OCI-M2 (cell line): ENCODE results near the gene FAM78A.
"Not testable (repeated sequence)": the region's sequence is repeated elsewhere in the genome, so short reads cannot be mapped to it uniquely, and the experiment has no call there.

Source experiments
- DNase-seq: peaks from one replicate; lab custom pipeline; 2025; ENCODE audit not compliant: unreplicated experiment; lab: John Stamatoyannopoulos, UW

FAM78A gene

DNA sequence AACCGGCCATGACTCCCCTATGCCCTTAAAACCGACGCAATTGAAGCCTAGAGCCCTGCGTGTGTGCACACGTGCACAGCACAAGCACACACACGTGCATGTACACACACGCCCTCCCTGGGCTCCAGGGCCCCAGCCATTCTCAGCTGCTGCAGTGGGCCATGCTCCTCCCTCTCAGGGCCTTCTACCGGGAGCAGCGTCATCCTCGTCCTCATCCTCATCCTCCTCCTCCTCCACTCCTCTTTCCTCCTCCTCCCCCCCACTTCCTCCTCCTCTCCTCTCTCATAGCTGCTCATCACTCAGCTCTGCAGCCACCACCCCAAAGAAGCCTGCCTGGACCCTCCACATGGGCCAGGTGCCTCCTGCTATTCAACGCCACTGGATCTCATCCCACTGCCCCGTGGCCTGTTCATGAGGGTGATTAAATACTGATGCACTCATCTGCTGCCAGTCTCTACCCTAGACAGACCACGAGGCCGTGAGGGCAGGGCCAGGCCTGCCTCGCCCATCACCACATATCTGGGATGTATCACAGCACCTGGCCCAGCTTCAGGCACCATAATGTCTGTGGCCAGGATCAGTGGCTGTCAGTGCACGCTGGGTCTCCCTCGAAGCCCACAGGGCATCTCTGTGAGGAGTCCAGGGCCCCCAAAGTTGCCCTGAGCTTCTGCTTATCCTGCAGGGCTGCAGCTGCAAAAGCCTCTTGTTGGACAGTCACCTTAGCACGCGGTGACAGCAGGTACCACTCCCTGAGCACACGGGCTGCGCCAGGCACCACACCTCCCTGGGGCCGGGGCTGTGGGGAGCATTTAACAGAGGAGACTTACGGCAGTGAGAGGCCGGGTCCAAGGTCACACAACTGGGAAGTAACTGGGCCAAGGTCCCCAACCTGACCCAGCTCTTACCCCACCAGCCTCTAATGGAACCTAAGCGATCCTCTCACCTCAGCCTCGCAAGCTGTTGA lies 9.8 kb downstream of the FAM78A start:
- no peak for DNase-seq

DNA sequence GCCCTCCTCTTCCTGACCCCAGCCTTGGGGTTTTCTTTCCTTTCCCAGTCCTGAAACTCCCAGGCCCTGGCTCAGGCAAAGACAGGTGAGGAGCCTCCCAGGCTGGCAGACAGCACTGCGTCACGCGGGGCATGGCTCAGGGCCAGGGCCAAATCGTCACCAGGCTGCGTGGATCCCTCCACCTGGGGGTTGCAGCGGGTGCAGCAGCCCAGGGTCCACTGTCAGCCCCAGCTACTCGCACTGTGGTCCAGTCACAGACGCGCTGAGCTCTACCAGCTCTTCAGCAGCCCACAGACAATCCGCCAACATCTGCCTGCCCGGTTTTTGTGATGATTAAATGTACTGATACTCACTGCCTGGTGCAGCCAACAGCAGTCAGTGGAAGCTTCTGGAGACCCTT lies 12.1 kb downstream of the FAM78A start:
- DNase-seq = no peak

DNA sequence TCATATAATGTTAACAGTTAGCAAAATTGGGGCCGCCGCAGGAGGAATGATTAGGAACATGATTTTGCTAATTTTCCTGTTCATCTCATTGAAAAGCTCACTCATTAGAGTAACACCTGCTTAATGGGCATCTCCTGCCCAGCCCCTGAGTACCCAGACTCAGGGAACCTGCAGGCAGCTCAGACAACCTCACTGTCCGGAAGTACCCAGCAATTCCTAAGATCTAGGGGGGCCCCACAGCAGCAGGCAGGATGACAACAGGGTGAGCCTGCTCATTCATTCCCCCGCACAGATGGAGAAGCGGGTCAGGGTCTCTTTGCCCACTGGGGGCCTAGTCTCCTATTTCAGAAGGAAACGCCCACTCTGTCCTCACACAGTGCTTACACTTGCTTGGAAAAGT lies 12.6 kb downstream of the FAM78A start:
- no peak for DNase-seq

DNA sequence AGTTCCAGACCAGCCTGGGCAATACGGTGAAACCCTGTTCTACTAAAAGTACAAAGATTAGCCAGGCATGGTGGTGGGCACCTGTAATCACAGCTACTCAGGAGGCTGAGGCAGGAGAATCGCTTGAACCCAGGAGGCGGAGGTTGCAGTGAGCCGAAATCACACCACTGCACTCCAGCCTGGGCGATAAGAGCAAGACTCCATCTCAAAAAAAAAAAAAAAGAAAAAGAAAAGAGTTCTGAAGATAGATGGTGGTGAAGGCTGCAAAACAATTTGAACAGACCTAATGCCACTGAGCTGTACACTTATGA lies 13.3 kb downstream of the FAM78A start:
- not testable (repeated sequence) for DNase-seq

DNA sequence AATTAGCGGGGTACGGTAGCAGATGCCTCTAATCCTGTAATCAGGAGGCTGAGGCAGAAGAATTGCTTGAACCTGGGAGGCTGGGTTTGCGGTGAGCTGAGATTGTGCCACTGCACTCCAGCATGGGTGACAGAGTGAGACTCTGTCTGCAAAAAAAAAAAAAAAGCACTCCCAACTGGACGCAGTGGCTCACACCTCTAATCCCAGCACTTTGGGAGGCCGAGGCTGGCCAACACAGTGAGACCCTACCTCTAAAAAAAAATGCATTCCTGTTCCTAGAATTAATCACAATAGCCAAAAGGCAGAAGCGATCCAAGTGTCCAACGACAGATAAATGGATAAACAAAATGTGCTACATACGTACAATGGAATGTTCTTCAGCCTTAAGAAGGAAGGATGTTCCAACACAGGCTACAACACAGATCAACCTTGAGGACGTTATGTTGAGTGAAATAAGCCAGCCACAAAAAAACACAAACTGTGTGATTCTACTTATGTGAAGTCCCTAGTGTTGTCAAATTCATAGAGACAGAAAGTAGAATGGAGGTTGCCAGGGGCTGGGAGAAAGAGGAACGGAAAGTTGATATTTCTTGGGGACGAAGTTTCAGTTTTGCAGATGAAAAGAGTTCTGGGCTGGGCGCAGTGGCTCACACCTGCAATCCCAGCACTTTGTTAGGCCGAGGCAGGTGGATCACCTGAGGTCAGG lies 13.8 kb downstream of the FAM78A start:
- no peak for DNase-seq

DNA sequence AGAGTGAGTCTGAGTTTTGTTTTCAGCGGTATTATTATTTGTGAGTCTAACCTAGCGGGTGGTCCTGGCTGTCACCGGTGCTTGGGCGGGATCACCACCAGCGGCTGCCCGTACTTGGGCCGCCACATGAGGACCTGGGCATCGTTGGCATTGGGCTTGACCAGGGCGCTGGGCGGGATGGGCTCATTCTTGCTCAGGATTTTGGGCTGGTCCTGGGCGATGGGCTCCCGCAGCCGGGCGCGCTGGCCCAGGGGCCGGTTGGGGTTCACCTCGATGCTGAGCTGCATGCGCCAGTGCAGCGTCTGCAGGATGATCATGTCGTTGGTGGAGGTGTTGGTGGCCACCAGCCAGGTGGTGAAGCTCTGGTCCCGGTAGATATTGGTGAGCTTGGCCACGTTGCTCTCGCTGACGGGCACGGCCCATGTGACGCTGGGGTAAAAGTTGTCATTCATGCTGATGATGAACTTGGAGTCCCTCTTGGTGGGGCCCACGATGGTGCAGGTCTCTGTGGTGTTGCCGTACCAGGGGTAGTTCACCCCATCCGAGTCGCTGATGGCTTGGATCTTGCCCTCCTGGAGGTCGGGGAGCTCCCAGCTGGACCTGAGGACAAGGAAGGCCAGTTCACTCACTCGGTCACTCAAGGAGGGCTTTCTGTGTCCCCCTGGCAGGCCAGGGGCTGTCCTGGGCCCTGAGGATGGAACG lies 15.4 kb downstream of the FAM78A start:
- DNase-seq = no peak

DNA sequence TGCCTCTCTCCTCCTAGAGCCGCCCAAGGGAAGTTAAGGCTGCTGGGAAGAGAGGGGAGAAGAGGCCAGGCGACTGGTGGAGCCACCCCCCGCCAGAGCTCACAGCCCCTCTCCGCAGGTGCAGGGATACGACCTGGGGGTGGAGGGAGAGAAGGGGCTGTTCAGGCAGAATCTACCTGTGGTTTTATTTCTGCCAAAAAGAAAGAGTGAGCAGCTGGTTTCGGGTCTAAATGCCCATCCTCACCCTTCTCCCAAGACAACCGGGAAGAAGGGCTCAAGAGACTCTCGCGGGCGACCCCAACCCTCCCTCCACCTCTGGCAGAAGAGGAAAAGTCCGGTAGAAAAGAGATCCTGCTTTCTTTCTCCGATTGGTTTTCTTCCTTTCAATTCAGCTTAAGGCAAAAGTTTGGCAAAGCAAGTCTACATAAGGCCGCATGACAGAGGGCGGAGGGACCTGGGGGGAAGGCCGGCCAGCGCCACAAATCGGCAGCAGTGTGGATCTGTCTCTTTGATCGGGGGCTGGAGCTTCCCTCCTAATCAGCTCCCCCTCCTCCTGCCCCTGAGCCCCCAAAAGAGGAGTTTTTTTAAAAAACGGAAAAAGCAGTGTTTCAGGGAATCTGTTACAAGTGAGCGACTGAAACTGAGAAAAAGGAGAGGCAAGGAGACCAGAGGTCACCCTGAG lies 16.3 kb downstream of the FAM78A start:
- no peak for DNase-seq

DNA sequence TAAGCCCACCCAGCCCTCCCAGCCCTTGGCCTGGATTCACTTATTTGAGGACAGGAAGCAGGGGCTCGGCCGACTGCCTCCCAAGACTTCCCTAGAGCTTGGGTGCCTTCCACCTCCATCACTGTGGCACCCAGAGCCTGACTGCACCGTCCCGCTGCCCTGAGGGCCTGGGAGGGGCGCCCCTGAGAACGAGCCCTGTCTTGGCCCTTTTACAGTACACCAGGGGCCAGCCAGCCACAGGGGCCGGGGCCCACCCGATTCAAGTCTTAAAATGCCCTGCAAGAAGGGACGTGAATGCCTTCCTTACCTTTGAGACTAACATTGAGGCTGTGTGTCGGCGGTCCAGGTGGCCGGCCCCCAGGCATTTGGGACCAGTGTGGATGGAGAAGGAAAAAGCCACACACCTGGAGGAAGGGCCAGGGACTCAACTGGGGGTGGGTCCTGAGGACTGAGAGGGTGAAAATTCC lies 16.8 kb downstream of the FAM78A start:
- DNase-seq = no peak

DNA sequence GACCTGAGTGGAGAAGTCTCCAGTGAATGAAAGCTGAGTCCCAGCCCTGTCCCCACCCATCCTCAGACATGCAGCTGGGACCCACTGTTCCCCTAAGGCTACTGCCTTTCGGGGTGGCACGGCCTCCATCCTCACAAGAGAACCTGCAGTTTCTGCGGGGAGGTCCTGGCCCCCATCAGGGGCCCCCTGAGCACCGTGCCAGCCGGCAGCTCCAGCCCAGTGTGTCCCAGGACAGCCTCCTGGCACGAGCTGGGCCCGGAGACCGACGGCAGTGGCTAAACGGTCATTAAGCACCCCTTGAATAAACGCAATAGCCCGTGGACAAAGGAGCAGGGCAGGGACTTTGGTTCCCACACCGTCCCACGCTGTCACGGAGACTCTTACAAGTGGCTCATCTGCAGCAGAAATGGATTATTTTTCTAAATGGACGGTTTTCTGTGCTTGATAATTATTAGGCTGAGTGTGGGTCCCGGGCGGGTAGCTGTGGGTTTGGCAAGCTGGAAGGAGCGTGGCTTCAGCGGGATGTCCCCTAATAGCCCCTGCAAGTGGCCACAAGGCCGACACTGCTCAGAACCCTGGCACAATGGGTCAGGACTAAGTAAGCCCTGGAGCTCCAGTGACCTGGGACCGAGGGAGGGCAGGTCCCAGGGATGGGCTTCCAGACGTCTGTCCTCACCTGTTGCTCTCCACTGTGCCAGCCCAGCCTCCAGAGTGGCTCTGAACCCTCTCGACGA lies 17.4 kb downstream of the FAM78A start:
- no peak for DNase-seq

DNA sequence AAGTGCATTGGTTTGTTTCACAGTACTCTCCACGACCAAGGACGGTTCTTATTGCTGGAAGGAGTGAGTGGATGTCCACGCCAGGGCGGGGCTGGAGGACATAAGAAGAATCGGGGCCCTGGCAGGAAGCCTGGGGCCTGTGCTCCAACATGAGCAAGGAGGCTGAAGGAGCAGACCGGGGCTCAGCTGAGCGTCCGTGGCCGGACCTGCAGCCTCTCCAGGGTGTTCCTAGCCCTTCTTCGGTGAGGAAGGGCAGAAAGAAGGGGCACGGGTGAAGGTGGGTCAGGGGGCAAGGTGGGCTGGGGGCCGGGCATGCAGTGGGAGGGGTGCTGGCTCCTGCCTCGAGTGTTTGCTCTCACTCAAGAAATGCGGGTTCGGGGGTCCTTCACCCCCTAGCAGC lies 18.1 kb downstream of the FAM78A start:
- no peak for DNase-seq

DNA sequence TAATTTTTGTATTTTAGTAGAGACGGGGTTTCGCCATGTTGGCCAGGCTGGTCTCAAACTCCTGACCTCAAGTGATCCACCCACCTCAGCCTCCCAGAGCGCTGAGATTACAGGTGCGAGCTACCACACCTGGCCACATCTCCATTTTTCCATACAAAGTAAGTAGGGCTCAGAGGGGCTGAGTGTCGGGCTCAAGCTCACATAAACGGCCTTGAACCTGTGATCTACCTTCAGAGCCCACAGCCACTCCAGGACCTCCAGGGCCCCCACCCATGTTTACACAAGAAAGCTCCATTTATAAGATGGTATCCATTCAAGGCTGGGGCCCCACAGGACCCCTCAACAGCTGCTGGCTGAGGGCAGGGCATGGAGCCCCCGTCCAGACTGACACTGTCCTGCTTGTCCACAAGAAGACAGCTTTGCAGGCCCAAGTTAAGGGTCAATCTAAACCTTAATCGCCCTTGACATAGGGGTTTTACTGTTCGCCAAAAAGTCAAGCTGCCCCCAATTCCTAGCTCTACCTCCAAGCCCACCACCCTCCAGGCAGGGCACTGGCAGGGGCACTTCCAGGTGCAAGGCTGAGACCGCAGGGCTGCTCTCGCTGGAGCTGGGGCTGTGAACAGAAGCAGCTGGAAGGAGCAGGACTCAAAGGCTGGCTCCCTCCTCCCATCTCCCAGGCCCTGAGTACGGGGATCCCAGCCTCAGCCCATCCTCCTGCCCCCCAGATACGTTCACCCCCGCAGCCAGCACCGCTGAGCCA lies 18.9 kb downstream of the FAM78A start:
- no peak for DNase-seq

DNA sequence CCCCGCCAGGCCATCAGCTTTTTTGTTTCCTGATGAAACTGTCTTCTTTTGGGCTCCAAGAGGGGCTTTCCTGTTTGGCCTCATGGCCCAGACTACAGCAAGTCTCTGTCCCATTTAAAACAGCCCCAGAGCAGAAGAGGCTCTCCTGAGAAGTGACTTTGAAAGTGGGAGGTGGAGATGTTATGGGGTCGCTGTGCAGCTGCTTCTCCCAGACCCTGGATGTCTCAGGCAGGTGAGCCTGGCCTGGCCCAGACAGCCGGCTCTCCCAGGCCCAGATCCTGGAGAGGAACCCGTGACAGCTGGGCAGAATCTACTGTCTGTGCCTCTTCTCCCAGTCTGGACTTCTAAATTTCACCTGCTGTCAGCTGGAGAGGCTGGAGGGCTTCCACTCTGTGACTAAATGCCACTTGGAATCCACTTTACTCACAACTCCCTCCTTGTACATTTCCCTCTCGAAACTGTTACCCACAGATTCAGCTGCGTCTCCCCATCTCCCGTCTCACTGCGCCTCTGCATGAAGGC lies 20.6 kb downstream of the FAM78A start:
- no peak for DNase-seq

DNA sequence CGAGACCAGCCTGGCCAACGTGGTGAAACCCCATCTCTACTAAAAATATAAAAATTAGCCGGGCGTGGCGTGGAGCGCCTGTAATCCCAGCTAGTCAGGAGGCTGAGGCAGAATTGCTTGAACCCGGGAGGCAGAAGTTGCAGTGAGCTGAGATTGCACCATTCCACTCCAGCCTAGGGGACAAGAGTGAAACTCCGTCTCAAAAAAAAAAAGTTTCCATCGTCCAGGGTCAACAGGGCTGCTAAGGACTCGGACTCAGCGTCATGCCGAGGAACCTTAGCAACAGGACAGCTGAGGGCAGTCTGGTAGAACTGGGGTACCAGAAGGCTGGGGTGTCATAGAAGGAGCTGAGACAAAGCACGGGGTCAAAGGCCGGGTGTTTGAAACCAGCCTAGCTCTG lies 21.7 kb downstream of the FAM78A start:
- no peak for DNase-seq

DNA sequence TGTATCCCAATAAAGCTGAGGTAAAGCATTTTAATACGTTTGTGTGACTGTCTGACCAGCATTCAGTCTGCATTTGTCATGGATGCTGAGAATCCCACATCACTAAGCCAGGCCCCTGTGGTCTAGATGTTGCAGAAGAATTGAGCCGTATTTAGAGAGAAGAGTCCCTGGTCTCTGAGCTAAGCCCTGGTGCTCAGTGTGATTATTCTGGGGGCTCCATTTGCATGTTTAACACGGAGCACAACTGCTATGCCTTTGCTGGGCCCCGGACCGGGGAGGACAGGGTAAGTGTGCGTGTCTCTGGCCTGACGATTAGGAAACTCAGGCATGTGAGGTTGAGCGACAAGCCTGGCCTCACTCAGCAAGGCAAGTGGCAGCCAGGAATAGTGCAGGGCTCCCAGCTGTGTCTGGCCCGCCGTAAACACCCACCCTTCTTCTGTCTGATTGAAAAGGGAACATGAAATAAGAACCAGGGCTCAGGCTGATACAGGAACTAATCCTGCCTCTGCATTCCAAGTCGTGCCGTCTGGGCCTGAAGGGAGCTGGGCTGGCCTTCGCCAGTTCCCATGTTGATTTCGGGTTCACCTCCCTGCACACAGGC lies 22.3 kb downstream of the FAM78A start:
- no peak for DNase-seq

DNA sequence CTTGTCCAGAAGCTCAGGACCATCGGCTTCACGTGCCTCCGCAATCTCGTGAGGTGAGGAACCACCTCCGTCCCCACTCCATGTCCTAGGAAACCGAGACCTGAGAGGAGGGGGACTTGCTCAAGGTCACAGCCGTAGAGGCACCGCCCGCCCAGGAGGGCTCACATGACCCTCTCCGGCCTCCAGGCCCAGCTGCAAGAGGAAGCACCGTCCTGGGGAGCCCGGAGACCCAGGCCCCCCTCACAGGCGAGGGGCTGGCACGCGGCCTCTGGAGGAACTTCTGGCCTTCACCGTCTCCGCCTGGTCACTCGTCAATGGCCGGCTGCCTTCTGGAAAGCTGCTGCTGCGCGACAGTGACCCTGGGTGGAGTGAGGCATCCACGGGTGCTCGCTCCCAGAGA lies 24.2 kb downstream of the FAM78A start:
- DNase-seq = no peak

DNA sequence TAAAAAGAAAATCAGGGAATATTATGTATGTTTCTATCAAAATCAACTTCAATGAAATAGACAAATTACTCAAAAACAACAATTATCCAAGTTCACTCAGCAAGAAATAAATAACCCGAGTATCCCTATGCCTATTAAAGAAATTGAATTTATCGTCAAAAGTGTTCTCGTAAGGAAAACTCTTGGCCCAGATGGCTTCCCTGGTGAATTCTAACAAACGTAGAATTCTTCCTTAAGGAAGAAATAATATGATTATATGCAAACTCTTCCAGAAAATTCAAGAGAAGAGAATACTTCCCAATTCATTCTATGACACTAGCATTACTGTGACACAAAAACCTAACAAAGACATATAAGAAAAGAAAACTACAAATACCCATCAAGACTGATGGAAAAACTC lies 29.7 kb downstream of the FAM78A start:
- no peak for DNase-seq

DNA sequence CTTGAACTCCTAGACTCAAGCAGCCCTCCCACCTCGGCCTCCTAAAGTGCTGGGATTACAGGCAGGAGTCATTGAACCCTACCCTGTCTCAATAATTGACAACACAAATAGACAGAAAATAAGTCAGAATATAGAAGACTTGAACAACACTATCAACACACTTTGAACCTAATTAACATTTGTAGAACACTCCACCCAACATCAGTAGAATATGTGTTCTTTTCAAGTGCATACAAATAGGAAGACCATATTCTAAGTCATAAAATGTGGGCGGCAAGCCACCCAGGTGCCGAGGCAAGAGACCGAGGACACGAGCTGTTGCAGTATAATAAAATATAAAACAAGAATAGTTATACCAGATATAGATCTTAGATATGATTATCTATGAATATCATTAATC lies 32.0 kb downstream of the FAM78A start:
- not testable (repeated sequence) for DNase-seq

DNA sequence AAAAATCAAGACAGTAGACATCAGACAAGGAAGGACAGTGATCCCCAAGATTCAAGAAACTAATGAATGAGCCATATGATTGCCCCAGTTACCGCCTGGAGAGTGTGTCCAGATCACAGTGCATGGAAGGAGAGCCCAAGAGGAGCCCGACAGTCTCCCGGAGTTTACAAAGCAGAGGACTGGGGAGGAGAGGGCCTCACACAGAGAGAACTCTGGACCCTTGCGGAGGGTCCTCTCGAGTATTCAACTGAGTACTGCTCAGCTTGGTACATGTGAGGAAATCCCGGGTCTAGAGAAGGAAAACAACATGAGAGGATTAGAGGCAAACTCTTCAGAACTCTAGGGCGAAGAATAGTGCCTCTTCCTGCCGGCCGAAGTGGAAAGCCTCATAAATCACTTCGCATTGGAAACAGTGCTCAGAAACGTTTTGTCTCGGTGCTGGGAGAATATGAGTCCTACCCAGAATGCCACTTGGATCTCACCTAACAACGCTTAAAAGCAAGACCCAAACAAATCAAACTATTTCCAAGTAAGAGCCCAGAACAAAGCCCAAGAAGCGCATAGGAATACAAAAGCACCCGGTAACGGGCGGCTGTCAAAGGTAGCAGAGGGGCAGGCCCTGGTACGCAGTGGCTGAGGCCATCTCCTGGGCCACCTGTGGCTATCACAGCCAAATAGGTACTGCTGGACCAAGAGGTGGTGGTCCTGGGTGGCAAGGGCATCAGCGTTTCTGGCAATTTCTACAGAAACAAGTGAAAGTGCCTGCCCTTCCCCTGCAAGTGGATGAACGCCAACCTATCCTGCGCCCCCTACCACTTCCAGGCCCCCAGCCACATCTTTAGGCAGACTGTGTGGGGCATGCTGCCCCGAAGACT lies 36.0 kb downstream of the FAM78A start:
- DNase-seq = no peak
